ENCODE results near the gene YTHDC2. TPM values are rescaled to one million over a fixed set of nuclear protein-coding genes. Genes with fewer than 3 reads are reported as not detected.

Gene YTHDC2
- total RNA-seq, 4 donors from 2014 or later, result 12.4 to 33.4 (median 23.7) TPM

- H3K36me3 ChIP-seq, result peaks cover 0 to 14% (median 0%) of the 10 kb centered on the region in 3 donors
- peaks cover 6 to 37% (median 8%) of the 10 kb centered on the region in 3 donors for H3K4me1 ChIP-seq
- H3K9me3 ChIP-seq, result no peaks in the 10 kb centered on the region
- DNase-seq, result no peak
- H3K27ac ChIP-seq, result peak overlapping the region; percentile 91 to 97 (median 94)
- intact Hi-C loops (cut with DNase I), result loop anchor here (10.0 kb wide), 1 partner anchor 179 kb away; no protein-coding TSS in a partner anchor
- peaks cover 0 to 5% (median 0%) of the 10 kb centered on the region in 4 donors for H3K27me3 ChIP-seq
- 9 to 10% methylated on average over 8 to 9 of the region's 9 CpGs for WGBS, 2 donors
- TF ChIP-seq CTCF (IDR thresholded peaks at IDR 0.05), result no peak
- TF ChIP-seq POLR2A (IDR thresholded peaks at IDR 0.05), result no peak
- peak overlapping the region; percentile 70 to 97 (median 87) for H3K4me3 ChIP-seq
These were observed 768 bp downstream of the YTHDC2 start for GRCh38 chr5:113514289-113514635.

GRCh38 chr5:113518884-113519283 is 5.4 kb downstream of the YTHDC2 start:
- no peaks in the 10 kb centered on the region for H3K9me3 ChIP-seq
- no peak for DNase-seq
- no peak for TF ChIP-seq CTCF (IDR thresholded peaks at IDR 0.05)
- TF ChIP-seq POLR2A (IDR thresholded peaks at IDR 0.05), result no peak
- H3K4me1 ChIP-seq, result peaks cover 4 to 33% (median 6%) of the 10 kb centered on the region in 3 donors
- intact Hi-C loops (cut with DNase I), result loop anchor here (10.0 kb wide), 1 partner anchor 184 kb away; no protein-coding TSS in a partner anchor
- peaks cover 0 to 26% (median 0%) of the 10 kb centered on the region in 3 donors for H3K36me3 ChIP-seq
- 98% methylated on average over 4 of the region's 4 CpGs for WGBS, 2 donors
- H3K27me3 ChIP-seq, result no peaks in the 10 kb centered on the region
- no peak overlapping the region for H3K4me3 ChIP-seq
- H3K27ac ChIP-seq, result no peak overlapping the region

- TF ChIP-seq POLR2A (IDR thresholded peaks at IDR 0.05), result no peak
- no peak for TF ChIP-seq CTCF (IDR thresholded peaks at IDR 0.05)
- intact Hi-C loops (cut with DNase I), result loop anchor here (10.0 kb wide), 1 partner anchor 185 kb away; no protein-coding TSS in a partner anchor
- Histone ChIP-seq H3K36me3 (peaks cover 0 to 26% (median 0%) of the 10 kb centered on the region in 3 donors), H3K4me1 (peaks cover 2 to 35% (median 3%) of the 10 kb centered on the region in 3 donors), H3K27me3 (no peaks in the 10 kb centered on the region), H3K9me3 (no peaks in the 10 kb centered on the region), H3K4me3 (no peak overlapping the region), H3K27ac (no peak overlapping the region)
- DNase-seq, result no peak
- WGBS, 2 donors, result 81 to 82% methylated on average over 2 of the region's 2 CpGs
These were observed 5.9 kb downstream of the YTHDC2 start for GRCh38 chr5:113519412-113519811.

GRCh38 chr5:113520429-113520828 is 6.9 kb downstream of the YTHDC2 start:
- H3K27ac ChIP-seq, result no peak overlapping the region
- no peaks in the 10 kb centered on the region for H3K9me3 ChIP-seq
- peaks cover 0 to 26% (median 0%) of the 10 kb centered on the region in 3 donors for H3K36me3 ChIP-seq
- H3K4me3 ChIP-seq, result no peak overlapping the region
- no peaks in the 10 kb centered on the region for H3K27me3 ChIP-seq
- peaks cover 0 to 31% (median 0%) of the 10 kb centered on the region in 3 donors for H3K4me1 ChIP-seq
- TF ChIP-seq POLR2A (IDR thresholded peaks at IDR 0.05), result no peak
- TF ChIP-seq CTCF (IDR thresholded peaks at IDR 0.05), result no peak
- intact Hi-C loops (cut with DNase I), result no loop called here
- DNase-seq, result no peak

- Histone ChIP-seq H3K27me3 (no peaks in the 10 kb centered on the region), H3K36me3 (peaks cover 0 to 26% (median 0%) of the 10 kb centered on the region in 3 donors), H3K4me1 (peaks cover 0 to 27% (median 0%) of the 10 kb centered on the region in 3 donors), H3K4me3 (no peak overlapping the region), H3K27ac (no peak overlapping the region), H3K9me3 (no peaks in the 10 kb centered on the region)
- no peak for DNase-seq
- intact Hi-C loops (cut with DNase I), result no loop called here
- no peak for TF ChIP-seq POLR2A (IDR thresholded peaks at IDR 0.05)
- TF ChIP-seq CTCF (IDR thresholded peaks at IDR 0.05), result no peak
These were observed 7.4 kb downstream of the YTHDC2 start for GRCh38 chr5:113520899-113521298.

Measured in esophagus squamous epithelium (tissue), 5 donors.